Measurements from ENCODE around the gene GPR176. TPM values are rescaled to one million over a fixed set of nuclear protein-coding genes. Genes with fewer than 3 reads are reported as not detected.

GPR176 gene
- total RNA-seq, 2 donors from 2014 or later: 0.82 to 2.2 TPM

- H3K4me1 ChIP-seq: no peaks in the 10 kb centered on the region
Measured at GRCh38 chr15:39846108-39846507, 74.0 kb downstream of the GPR176 start.

DNA sequence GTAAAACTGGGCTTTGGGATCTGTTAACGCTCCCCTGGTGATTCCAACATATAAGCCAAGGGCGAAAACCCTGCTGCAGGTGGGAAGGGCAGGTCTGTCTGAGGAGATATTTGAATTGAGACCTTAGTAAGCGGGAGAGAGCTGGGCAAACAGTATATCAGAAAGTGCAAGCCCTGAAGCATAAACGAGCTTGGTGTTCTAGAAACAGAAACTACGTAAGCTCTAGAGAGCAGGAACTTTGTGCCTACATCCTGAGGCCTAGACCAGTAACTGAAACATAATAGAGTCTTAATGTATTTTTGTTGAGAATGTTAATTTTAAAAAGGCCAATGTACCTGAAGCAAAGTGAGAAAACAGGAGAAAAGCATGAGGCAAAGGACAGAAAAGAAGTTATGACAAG, 74.5 kb downstream of the GPR176 start:
- Histone ChIP-seq H3K4me3 (no peak overlapping the region), H3K9me3 (no peaks in the 10 kb centered on the region), H3K27ac (no peak overlapping the region), H3K9ac (ENCODE audit: low read depth in 2 of 2, low read length in 2 of 2) (no peak overlapping the region), H3K36me3 (no peaks in the 10 kb centered on the region), H3K4me1 (no peaks in the 10 kb centered on the region), H3K27me3 (no peaks in the 10 kb centered on the region)
- intact Hi-C loops (cut with DNase I): no loop called here
- TF ChIP-seq, protein P1, sequence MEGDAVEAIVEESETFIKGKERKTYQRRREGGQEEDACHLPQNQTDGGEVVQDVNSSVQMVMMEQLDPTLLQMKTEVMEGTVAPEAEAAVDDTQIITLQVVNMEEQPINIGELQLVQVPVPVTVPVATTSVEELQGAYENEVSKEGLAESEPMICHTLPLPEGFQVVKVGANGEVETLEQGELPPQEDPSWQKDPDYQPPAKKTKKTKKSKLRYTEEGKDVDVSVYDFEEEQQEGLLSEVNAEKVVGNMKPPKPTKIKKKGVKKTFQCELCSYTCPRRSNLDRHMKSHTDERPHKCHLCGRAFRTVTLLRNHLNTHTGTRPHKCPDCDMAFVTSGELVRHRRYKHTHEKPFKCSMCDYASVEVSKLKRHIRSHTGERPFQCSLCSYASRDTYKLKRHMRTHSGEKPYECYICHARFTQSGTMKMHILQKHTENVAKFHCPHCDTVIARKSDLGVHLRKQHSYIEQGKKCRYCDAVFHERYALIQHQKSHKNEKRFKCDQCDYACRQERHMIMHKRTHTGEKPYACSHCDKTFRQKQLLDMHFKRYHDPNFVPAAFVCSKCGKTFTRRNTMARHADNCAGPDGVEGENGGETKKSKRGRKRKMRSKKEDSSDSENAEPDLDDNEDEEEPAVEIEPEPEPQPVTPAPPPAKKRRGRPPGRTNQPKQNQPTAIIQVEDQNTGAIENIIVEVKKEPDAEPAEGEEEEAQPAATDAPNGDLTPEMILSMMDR (IDR thresholded peaks at IDR 0.05): no peak
- no peak for DNase-seq

More at GRCh38 chr15:39846108-39846507, 74.0 kb downstream of the GPR176 start:
- H3K27me3 ChIP-seq: no peaks in the 10 kb centered on the region
- no peak overlapping the region for H3K9ac ChIP-seq (ENCODE audit: low read depth in 2 of 2, low read length in 2 of 2)
- H3K27ac ChIP-seq: no peak overlapping the region
- no peaks in the 10 kb centered on the region for H3K36me3 ChIP-seq
- intact Hi-C loops (cut with DNase I): no loop called here
- no peak overlapping the region for H3K4me3 ChIP-seq
- no peaks in the 10 kb centered on the region for H3K9me3 ChIP-seq
- TF ChIP-seq, protein P1 (IDR thresholded peaks at IDR 0.05): no peak
- no peak for DNase-seq

DNA sequence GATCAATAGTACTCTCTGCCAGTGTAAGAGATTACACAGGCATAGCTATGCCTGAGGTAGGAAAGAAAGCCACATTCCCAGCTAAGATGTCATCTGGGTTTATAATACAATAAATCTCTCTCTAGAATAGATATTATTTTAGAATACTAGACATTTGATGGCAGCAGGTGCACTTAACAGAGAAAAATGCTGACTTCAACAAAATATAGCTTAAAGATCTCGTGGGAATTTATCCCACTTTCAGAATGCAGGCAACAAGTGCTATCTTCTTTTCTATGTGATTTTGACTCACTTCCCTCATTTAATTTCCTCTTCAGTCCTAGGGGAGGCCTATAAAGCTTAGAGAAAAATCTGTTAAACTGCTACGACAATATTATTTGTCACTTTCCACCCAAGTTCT, 76.5 kb downstream of the GPR176 start:
- TF ChIP-seq, protein P1 (IDR thresholded peaks at IDR 0.05): no peak
- no peaks in the 10 kb centered on the region for H3K4me1 ChIP-seq
- H3K27ac ChIP-seq: no peak overlapping the region
- H3K27me3 ChIP-seq: no peaks in the 10 kb centered on the region
- H3K4me3 ChIP-seq: no peak overlapping the region
- intact Hi-C loops (cut with DNase I): no loop called here
- DNase-seq: no peak
- no peak overlapping the region for H3K9ac ChIP-seq (ENCODE audit: low read depth in 2 of 2, low read length in 2 of 2)
- H3K9me3 ChIP-seq: no peaks in the 10 kb centered on the region
- no peaks in the 10 kb centered on the region for H3K36me3 ChIP-seq

GRCh38 chr15:39837454-39837853, 82.6 kb downstream of the GPR176 start:
- TF ChIP-seq, protein P1 (IDR thresholded peaks at IDR 0.05): no peak
- H3K4me1 ChIP-seq: no peaks in the 10 kb centered on the region
- H3K27me3 ChIP-seq: no peaks in the 10 kb centered on the region
- intact Hi-C loops (cut with DNase I): no loop called here
- H3K36me3 ChIP-seq: no peaks in the 10 kb centered on the region
- no peak overlapping the region for H3K9ac ChIP-seq (ENCODE audit: low read depth in 2 of 2, low read length in 2 of 2)
- no peak overlapping the region for H3K4me3 ChIP-seq
- H3K27ac ChIP-seq: no peak overlapping the region
- no peak for DNase-seq
- H3K9me3 ChIP-seq: no peaks in the 10 kb centered on the region

DNA sequence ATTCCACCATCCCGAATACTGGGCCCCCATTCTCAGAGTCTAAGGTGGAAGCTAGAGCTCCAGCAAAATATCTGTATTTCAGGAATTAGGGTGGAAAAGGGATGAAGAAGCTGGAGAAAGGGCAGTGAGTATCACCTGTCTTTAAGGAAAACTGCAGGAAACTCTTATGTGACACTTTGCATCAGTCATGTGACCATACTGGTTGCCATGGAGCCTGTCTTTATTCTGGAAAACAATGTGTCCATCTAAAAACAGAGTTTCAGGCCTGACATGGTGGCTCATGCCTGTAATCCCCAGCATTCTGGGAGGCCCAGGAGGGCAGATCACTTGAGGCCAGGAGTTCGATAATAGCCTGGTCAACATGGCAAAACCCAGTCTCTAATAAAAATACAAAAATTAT, 84.5 kb downstream of the GPR176 start:
- H3K4me1 ChIP-seq: no peaks in the 10 kb centered on the region
- no peaks in the 10 kb centered on the region for H3K9me3 ChIP-seq
- H3K27ac ChIP-seq: no peak overlapping the region
- no peaks in the 10 kb centered on the region for H3K27me3 ChIP-seq
- no peaks in the 10 kb centered on the region for H3K36me3 ChIP-seq
- intact Hi-C loops (cut with DNase I): no loop called here
- DNase-seq: no peak
- no peak overlapping the region for H3K4me3 ChIP-seq
- TF ChIP-seq, protein P1 (IDR thresholded peaks at IDR 0.05): no peak
- no peak overlapping the region for H3K9ac ChIP-seq (ENCODE audit: low read depth in 2 of 2, low read length in 2 of 2)

GRCh38 chr15:39834256-39834655, 85.8 kb downstream of the GPR176 start:
- H3K27ac ChIP-seq: no peak overlapping the region
- no peak for DNase-seq
- no peak overlapping the region for H3K9ac ChIP-seq (ENCODE audit: low read depth in 2 of 2, low read length in 2 of 2)
- no peaks in the 10 kb centered on the region for H3K9me3 ChIP-seq
- H3K4me1 ChIP-seq: no peaks in the 10 kb centered on the region
- intact Hi-C loops (cut with DNase I): no loop called here
- H3K27me3 ChIP-seq: no peaks in the 10 kb centered on the region
- no peaks in the 10 kb centered on the region for H3K36me3 ChIP-seq
- no peak overlapping the region for H3K4me3 ChIP-seq
- TF ChIP-seq, protein P1 (IDR thresholded peaks at IDR 0.05): no peak

Data from colonic mucosa (tissue), 4 donors.